ENCODE measurements around the gene GAL3ST2.
"Not testable (repeated sequence)": the region's sequence is repeated elsewhere in the genome, so short reads cannot be mapped to it uniquely, and the experiment has no call there.

The GAL3ST2 gene

DNA sequence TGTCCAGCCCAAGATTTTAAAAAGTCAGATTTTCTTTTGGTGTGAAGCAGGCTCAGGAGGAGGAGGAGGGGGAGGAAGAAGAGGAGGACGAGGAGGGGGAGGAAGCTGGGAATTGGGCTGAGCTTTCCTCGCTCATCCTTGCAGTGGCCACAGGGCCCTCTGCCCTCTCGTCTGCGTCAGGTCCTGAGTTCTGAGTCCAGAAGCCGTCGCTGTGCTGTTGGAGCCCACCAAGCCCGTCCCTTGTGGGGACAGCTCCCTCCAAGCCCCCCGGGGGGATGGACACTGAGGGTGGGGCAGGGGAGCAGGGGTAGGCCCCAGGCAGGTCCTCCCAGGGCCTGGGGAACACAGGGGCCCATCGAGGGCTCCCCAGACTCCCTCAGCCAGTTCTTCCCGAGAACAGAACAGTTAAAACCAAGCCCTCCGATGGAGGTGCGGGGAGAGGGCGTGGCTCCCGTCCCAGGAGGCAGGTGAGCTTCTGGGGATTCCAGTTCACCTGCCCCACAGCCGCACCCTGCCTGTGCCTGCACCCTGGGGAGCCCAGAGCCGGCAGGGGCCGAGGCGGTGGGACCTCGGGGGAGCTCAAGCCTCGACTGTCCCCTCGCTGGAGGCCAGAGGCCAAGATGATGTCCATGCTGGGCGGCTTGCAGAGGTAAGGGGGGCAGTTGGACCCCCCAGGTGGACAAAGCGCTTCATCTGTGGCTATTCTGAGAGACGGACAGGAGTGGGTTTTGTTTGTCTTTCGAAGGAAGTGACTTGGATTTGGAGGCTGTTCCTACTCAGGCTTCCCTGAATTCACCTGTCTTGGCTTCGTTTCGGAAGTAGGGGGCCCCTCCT lies at the start of gene GAL3ST2:
Gene GAL3ST2, plus strand, starts transcription at position 487 of the 834 bp plus-strand sequence. Its CDS starts 134 bp downstream, at position 621.
- in situ Hi-C loops (cut with HindIII; ENCODE audit: low sequenced_read_pairs): no loop called here

DNA sequence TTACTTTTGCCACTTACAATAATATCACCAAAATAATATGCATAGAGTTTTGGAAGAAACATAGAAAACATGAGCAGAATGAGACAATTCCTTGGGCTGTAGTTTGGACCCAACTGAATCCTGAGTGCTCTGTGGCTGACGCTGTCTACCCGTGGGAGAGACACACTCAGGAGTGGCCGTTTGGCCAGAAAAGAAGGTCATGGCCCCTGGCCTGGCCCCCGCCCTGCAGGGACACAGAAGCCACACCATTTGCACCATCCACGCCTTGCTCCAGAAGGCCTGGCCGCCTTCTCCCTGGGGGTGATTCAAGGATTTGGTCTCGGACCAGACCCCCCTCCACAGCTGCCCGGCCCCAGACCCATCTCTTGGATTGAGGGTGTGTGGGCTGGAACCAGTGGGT lies 48.6 kb upstream of the GAL3ST2 start:
- in situ Hi-C loops (cut with HindIII; ENCODE audit: low sequenced_read_pairs): no loop called here

- in situ Hi-C loops (cut with HindIII; ENCODE audit: low sequenced_read_pairs): no loop called here
These were observed 48.0 kb upstream of the GAL3ST2 start for GRCh38 chr2:241728627-241729026.

DNA sequence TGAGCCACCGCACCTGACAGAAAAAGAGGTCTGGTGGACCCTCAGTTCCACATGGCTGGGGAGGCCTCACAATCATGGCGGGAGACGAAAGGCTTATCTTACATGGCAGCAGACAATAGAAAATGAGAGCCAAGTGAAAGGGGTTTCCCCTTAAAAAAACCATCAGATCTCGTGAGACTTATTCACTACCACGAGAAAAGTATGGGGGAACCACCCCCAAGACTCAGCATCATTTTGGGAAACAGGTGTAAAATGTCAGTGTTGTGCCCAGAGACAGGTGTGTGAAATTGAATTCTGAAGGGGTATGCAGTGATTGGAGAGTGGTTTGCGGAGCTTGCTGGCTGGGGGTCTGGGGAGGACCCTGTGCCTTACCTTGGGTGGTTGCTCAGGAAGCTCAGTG lies 46.8 kb upstream of the GAL3ST2 start:
- in situ Hi-C loops (cut with HindIII; ENCODE audit: low sequenced_read_pairs): no loop called here

- in situ Hi-C loops (cut with HindIII; ENCODE audit: low sequenced_read_pairs): no loop called here
These were observed 45.8 kb upstream of the GAL3ST2 start for GRCh38 chr2:241730671-241731293.

DNA sequence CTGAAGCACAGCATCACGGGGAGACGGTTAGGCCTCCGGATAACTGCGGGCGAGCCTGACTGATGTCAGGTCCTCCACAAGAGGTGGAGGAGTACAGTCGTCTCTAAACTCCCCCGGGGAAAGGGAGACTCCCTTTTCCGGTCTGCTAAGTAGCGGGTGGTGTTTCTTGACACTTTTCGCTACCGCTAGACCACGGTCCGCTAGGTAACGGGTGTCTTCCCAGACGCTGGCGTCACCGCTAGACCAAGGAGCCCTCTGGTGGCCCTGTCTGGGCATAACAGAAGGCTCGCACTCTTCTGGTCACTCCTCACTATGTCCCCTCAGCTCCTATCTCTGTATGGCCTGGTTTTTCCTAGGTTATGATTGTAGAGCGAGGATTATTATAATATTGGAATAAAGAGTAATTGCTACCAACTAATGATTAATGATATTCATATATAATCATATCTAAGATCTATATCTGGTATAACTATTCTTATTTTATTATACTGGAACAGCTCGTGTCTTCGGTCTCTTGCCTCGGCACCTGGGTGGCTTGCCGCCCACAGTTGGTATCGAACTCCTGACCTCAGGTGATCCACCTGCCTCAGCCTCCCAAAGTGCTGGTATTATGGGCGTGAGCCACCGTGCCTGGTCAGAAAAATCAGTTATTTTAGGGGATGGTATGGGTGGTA lies 44.0 kb upstream of the GAL3ST2 start:
- in situ Hi-C loops (cut with HindIII; ENCODE audit: low sequenced_read_pairs): not testable (repeated sequence)

DNA sequence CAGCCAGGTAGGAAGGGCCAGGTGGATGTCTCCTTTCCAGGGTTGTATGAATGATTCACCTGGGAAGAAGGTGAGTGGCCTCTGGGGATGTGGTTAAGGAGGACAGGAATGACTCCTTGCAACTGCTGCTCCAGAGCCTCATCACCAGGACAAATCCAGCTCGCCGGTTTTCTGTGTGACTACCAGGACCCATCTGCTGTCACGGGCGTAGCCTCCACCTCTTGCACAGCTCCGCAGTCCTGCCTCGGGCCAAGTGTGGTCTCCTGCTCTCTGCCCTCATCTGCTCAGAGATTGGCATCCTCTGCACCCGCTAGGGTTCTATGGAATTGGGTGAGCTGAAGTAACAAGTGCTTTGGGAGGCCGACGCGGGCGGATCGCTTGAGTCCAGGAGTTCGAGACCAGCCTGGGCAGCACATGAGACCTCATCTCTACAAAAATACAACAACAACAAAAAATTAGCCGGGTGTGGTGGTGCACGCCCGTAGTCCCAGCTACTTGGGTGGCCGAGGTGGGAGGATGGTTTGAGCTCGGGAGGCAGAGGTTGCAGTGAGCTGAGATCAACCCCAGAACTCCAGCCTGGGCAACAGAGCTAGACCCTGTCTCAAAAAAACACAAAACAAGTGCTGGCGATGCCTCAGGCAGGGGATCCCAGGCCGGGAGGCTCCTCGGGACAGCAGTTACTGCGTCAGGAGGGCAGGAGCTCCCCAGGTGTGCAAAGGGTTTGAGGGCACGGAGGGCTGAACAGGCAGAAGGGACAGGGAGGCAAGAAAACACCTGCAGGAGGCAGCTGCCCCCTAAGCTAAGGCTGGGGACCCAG lies 43.0 kb upstream of the GAL3ST2 start:
- in situ Hi-C loops (cut with HindIII; ENCODE audit: low sequenced_read_pairs): no loop called here

DNA sequence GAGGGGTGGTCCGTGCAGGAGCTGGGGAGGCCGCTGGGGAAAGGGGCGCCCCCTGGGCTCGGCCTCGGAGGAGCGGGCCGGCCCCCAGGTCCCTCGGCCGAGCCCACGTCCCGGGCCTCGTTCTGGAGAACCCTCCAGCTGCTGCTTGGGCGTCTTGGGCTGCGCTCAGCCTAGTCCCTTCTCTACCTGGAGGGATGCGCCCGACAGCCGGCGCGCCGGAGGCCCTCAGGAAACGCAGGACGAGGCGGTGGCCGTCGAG lies 42.5 kb upstream of the GAL3ST2 start:
- in situ Hi-C loops (cut with HindIII; ENCODE audit: low sequenced_read_pairs): no loop called here

- in situ Hi-C loops (cut with HindIII; ENCODE audit: low sequenced_read_pairs): no loop called here
These were observed 42.0 kb upstream of the GAL3ST2 start, which contains the start of gene D2HGDH for GRCh38 chr2:241734467-241735208. D2HGDH (plus strand) TSS chr2:241734630; CDS start chr2:241735225, 595 bp downstream.

- in situ Hi-C loops (cut with HindIII; ENCODE audit: low sequenced_read_pairs): no loop called here
These were observed 40.5 kb upstream of the GAL3ST2 start for GRCh38 chr2:241736111-241736510.

DNA sequence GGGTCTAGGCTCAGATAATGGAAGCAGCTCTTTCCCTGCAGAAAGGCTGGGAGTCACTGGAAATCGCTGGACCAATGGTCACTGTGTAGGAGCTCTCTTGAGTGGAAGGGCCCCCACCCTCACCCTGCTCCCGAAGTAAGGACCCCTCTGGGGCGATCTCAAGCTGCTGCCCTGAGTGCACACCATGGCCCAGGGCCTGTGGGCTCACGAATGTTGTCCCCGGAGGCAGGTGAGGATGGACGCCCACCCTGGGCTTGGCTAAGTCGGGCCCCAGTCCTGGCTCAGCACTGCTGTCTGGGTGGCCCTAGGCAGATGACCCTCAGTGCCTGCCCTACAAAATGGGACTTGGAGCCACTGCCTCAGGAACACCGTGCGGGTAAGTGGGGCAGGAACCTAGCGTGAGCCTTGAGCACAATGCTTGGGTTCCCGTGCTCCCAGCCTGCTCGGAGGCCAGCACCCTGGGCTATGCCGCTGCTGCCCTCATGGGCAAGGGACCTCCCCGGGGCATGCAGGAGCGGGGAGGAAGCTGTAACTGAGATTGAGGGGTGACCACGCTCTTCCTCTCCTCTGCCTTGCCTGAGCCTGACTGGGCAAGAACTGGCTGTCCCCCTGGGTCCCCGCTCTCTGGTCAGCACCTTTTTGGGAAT lies 38.5 kb upstream of the GAL3ST2 start:
- in situ Hi-C loops (cut with HindIII; ENCODE audit: low sequenced_read_pairs): no loop called here

DNA sequence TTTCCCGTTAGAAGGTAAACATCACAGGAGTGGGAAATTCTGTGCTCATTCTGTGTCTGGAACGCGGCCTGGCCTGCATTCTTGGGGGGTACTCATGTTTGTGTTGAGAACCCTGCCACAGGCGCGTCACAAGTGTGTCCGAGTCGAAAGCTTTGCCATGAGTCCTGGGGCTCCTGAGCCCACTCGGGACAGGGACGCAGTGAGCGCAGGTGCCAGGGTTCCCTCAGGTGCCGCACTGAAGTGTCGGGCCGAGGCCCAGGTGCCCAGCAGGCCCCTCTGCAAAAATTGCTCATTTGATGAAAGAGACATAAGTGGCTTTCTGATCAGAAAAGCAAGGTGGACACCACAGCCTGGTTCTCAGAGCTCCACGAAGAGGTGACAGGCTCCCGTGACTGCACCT lies 37.4 kb upstream of the GAL3ST2 start:
- in situ Hi-C loops (cut with HindIII; ENCODE audit: low sequenced_read_pairs): no loop called here

- in situ Hi-C loops (cut with HindIII; ENCODE audit: low sequenced_read_pairs): no loop called here
These were observed 37.0 kb upstream of the GAL3ST2 start for GRCh38 chr2:241739651-241740050.

- in situ Hi-C loops (cut with HindIII; ENCODE audit: low sequenced_read_pairs): no loop called here
These were observed 35.6 kb upstream of the GAL3ST2 start for GRCh38 chr2:241741016-241741415.

- in situ Hi-C loops (cut with HindIII; ENCODE audit: low sequenced_read_pairs): no loop called here
These were observed 34.2 kb upstream of the GAL3ST2 start for GRCh38 chr2:241742320-241742939.

DNA sequence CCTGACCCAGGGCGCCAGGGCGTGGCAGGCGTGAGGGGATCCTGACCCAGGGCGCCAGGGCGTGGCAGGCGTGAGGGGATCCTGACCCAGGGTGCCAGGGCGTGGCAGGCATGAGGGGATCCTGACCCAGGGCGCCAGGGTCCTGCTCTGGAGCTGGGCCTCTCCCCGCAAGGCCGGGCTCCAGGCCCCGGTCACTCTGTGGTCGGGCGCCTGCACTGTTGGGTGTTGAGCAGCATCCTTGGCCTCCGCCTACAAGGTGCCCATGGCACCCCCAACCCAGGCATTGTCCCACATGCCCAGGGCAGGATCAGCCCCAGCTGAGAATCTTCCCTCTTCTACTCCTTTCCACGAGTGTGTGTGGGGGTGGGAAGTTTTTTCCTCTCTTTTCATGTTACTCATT lies 33.6 kb upstream of the GAL3ST2 start:
- in situ Hi-C loops (cut with HindIII; ENCODE audit: low sequenced_read_pairs): not testable (repeated sequence)

- in situ Hi-C loops (cut with HindIII; ENCODE audit: low sequenced_read_pairs): no loop called here
These were observed 33.0 kb upstream of the GAL3ST2 start for GRCh38 chr2:241743620-241744019.

GRCh38 chr2:241744028-241744754 lies 32.4 kb upstream of the GAL3ST2 start:
- in situ Hi-C loops (cut with HindIII; ENCODE audit: low sequenced_read_pairs): no loop called here

DNA sequence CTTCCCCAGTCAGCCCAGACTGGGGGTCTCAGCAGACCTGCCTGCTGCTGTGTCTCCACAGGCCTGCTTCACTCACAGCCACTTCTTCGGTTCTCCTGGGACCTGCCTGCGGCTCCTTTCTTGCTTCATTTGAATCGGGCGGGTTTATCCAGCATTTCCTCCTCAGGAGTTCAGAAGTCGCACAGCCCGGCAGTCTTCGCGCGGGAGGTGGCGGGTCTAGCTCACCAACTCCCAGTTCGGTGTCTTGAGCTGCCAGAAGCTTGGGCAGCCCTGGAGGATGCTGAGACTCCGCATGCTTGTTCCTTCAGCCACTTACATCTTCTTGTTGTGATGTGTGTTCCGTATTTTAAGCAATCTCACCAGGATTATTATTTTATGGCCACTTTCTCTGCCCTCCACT lies 31.3 kb upstream of the GAL3ST2 start:
- in situ Hi-C loops (cut with HindIII; ENCODE audit: low sequenced_read_pairs): no loop called here
